Neural progenitor cell (in vitro differentiated cells): Measurements from ENCODE around the gene HLA-DMA. TPM values are rescaled to one million over a fixed set of nuclear protein-coding genes. Genes with fewer than 3 reads are reported as not detected.

ENCODE experiments used
- DNase-seq: peaks from one replicate; pipeline ENCODE4 v3.0.0-alpha.2; 2016; ENCODE audit warnings: low spot score
- H2AFZ ChIP-seq: fragments of 200-600 bp; sonication (generic); replicated peaks from 2 replicates; pipeline ENCODE4 v1.6.1; 2016; ENCODE audit warnings: antibody characterized with exemption
- H3F3A ChIP-seq: fragments of 200-600 bp; sonication (generic); 2 replicates; pipeline ENCODE4 v1.6.1; 2016; ENCODE audit warnings: antibody characterized with exemption, low read depth
- H3K27ac ChIP-seq: fragments of 200-600 bp; sonication (generic); 2 replicates; pipeline ENCODE4 v1.5.1; 2016; ENCODE audit warnings: mild to moderate bottlenecking
- H3K27me3 ChIP-seq: fragments of 200-600 bp; sonication (generic); 2 replicates; pipeline ENCODE4 v1.6.1; 2016; ENCODE audit warnings: mild to moderate bottlenecking, moderate library complexity
- H3K36me3 ChIP-seq: fragments of 200-600 bp; sonication (generic); 2 replicates; pipeline ENCODE4 v1.5.1; 2016
- H3K4me1 ChIP-seq: fragments of 200-600 bp; sonication (generic); 2 replicates; pipeline ENCODE4 v1.6.1; 2016; ENCODE audit warnings: mixed run types
- H3K4me2 ChIP-seq: fragments of 200-600 bp; sonication (generic); 2 replicates; pipeline ENCODE4 v1.6.1; 2016
- H3K4me3 ChIP-seq: fragments of 200-600 bp; sonication (generic); 2 replicates; pipeline ENCODE4 v1.5.1; 2016
- H3K79me2 ChIP-seq: fragments of 200-600 bp; sonication (generic); 2 replicates; pipeline ENCODE4 v1.6.1; 2016; ENCODE audit warnings: low read depth
- H3K9ac ChIP-seq: fragments of 200-600 bp; sonication (generic); 2 replicates; pipeline ENCODE4 v1.6.1; 2016
- H3K9me3 ChIP-seq: fragments of 200-600 bp; sonication (generic); 2 replicates; pipeline ENCODE4 v1.5.1; 2016; ENCODE audit warnings: low read depth
- H4K20me1 ChIP-seq: fragments of 200-600 bp; sonication (generic); 2 replicates; pipeline ENCODE4 v1.6.1; 2016; ENCODE audit warnings: low read depth
- H3K27ac Mint-ChIP-seq: 3 replicates; pipeline ENCODE4 v1.8.0; 2021; ENCODE audit warnings: mixed read lengths
- H3K27me3 Mint-ChIP-seq: 2 replicates; pipeline ENCODE4 v1.8.0; 2022; ENCODE audit warnings: low read depth, mild to moderate bottlenecking, inconsistent platforms, moderate library complexity, mixed read lengths; ENCODE audit not compliant: insufficient read depth
- H3K36me3 Mint-ChIP-seq: 3 replicates; pipeline ENCODE4 v1.8.0; 2021; ENCODE audit warnings: mixed read lengths
- H3K4me1 Mint-ChIP-seq: 3 replicates; pipeline ENCODE4 v1.8.0; 2021; ENCODE audit warnings: mixed read lengths
- H3K4me3 Mint-ChIP-seq: 3 replicates; pipeline ENCODE4 v1.8.0; 2021; ENCODE audit warnings: mild to moderate bottlenecking, moderate library complexity, mixed read lengths
- H3K9me3 Mint-ChIP-seq: 3 replicates; pipeline ENCODE4 v1.8.0; 2020; ENCODE audit warnings: mixed read lengths
- EZH2 ChIP-seq: fragments of 200-600 bp; sonication (generic); IDR thresholded peaks from 2 replicates; pipeline ENCODE4 v1.6.1; 2017; ENCODE audit warnings: antibody characterized with exemption, mild to moderate bottlenecking, moderate library complexity
- EZH2phosphoT487 ChIP-seq: fragments of 200-600 bp; sonication (generic); IDR thresholded peaks from 2 replicates; pipeline ENCODE4 v1.6.1; 2017; ENCODE audit warnings: antibody characterized with exemption
- total RNA-seq: library from RNA; depleted of rRNA; stranded (reverse); fragments of >200 nt; gene quantifications from 2 replicates; pipeline ENCODE4 v1.2.3, GENCODE V29; 2015; ENCODE audit warnings: low replicate concordance
- TF ChIP-seq, protein P1 (sequence below): fragments of 200-600 bp; sonication (generic); IDR thresholded peaks from 2 replicates; pipeline ENCODE4 v1.5.1; 2017; ENCODE audit warnings: antibody characterized with exemption, mild to moderate bottlenecking

The HLA-DMA gene
- total RNA-seq, 1 donor from 2014 or later, result 11.9 TPM

DNA sequence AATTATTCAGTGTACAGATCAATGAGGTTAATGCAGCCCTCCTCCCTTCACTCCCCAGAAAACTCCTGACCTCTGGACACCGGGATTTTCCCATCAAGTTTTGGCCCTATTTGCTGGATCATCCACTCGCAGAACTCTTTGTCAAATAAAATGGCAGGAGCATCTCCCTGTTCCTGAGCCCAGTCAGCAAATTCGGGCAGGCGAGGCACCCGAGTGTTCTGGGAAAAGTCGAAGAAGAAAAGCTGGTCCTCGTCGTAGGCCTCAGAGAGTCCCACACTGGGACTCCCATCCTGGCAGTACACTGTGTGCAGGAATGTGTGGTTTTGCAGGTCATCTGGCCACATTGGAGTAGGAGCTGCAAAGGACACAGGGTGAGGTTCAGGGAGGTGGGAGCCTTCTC is 2.4 kb downstream of the HLA-DMA start:
- Histone ChIP-seq H3K4me1 (no peaks in the 10 kb centered on the region), H4K20me1 (no peaks in the 10 kb centered on the region), H3K79me2 (no peaks in the 10 kb centered on the region), H3K27me3 (no peaks in the 10 kb centered on the region), H3F3A (no peaks in the 10 kb centered on the region), H3K4me3 (no peak overlapping the region), H2AFZ (no peak overlapping the region), H3K27ac (no peak overlapping the region), H3K9ac (no peak overlapping the region), H3K4me2 (no peak overlapping the region), H3K36me3 (no peaks in the 10 kb centered on the region), H3K9me3 (no peaks in the 10 kb centered on the region)
- H3K27me3 Mint-ChIP-seq, result peaks cover 12% of the 10 kb centered on the region
- H3K27ac Mint-ChIP-seq, result no peak overlapping the region
- no peak overlapping the region for H3K4me3 Mint-ChIP-seq
- peaks cover 3% of the 10 kb centered on the region for H3K9me3 Mint-ChIP-seq
- H3K4me1 Mint-ChIP-seq, result peaks cover 4% of the 10 kb centered on the region
- TF ChIP-seq EZH2 (no peak), EZH2phosphoT487 (no peak)
- TF ChIP-seq, protein P1, sequence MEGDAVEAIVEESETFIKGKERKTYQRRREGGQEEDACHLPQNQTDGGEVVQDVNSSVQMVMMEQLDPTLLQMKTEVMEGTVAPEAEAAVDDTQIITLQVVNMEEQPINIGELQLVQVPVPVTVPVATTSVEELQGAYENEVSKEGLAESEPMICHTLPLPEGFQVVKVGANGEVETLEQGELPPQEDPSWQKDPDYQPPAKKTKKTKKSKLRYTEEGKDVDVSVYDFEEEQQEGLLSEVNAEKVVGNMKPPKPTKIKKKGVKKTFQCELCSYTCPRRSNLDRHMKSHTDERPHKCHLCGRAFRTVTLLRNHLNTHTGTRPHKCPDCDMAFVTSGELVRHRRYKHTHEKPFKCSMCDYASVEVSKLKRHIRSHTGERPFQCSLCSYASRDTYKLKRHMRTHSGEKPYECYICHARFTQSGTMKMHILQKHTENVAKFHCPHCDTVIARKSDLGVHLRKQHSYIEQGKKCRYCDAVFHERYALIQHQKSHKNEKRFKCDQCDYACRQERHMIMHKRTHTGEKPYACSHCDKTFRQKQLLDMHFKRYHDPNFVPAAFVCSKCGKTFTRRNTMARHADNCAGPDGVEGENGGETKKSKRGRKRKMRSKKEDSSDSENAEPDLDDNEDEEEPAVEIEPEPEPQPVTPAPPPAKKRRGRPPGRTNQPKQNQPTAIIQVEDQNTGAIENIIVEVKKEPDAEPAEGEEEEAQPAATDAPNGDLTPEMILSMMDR, result no peak
- no peak for DNase-seq
- no peaks in the 10 kb centered on the region for H3K36me3 Mint-ChIP-seq

DNA sequence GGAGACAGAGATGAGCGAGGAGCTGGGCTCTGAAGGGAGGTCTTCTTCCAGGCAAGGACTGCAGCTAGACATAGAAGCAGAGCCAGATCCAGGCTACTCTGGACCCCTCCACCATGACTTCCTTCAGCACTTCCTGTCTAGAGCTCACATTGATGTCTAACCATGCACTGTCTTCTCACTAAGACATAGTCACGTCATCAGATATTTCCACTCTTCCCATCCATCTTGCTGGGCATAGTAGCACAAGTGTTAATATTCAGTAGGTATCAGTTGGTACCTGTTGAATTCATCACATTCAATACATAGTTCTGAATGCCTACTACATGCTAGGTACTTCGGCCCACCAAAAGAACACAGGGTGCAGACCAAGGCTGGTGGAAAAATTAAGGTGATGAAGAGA is 2.9 kb downstream of the HLA-DMA start:
- H3K4me3 ChIP-seq, result no peak overlapping the region
- no peaks in the 10 kb centered on the region for H3K9me3 ChIP-seq
- H3K4me2 ChIP-seq, result no peak overlapping the region
- Mint-ChIP-seq H3K27ac (no peak overlapping the region), H3K9me3 (peaks cover 4% of the 10 kb centered on the region), H3K4me3 (no peak overlapping the region), H3K4me1 (peaks cover 4% of the 10 kb centered on the region), H3K27me3 (peaks cover 12% of the 10 kb centered on the region), H3K36me3 (no peaks in the 10 kb centered on the region)
- no peak overlapping the region for H3K9ac ChIP-seq
- no peak overlapping the region for H2AFZ ChIP-seq
- H3K36me3 ChIP-seq, result no peaks in the 10 kb centered on the region
- no peak overlapping the region for H3K27ac ChIP-seq
- H4K20me1 ChIP-seq, result no peaks in the 10 kb centered on the region
- no peaks in the 10 kb centered on the region for H3K27me3 ChIP-seq
- DNase-seq, result no peak
- H3K4me1 ChIP-seq, result no peaks in the 10 kb centered on the region
- H3K79me2 ChIP-seq, result no peaks in the 10 kb centered on the region
- H3F3A ChIP-seq, result no peaks in the 10 kb centered on the region
- no peak for TF ChIP-seq EZH2phosphoT487
- TF ChIP-seq EZH2, result no peak
- TF ChIP-seq, protein P1, result no peak

- no peaks in the 10 kb centered on the region for H3K36me3 Mint-ChIP-seq
- peaks cover 12% of the 10 kb centered on the region for H3K27me3 Mint-ChIP-seq
Measured at GRCh38 chr6:32949113-32949512, 3.8 kb downstream of the HLA-DMA start.

More at GRCh38 chr6:32949113-32949512, 3.8 kb downstream of the HLA-DMA start:
- Histone ChIP-seq H3K79me2 (no peaks in the 10 kb centered on the region), H3K27me3 (no peaks in the 10 kb centered on the region), H3K4me2 (no peak overlapping the region), H3K36me3 (no peaks in the 10 kb centered on the region), H3K9me3 (no peaks in the 10 kb centered on the region), H3K9ac (no peak overlapping the region), H3F3A (no peaks in the 10 kb centered on the region), H4K20me1 (no peaks in the 10 kb centered on the region), H3K4me1 (no peaks in the 10 kb centered on the region), H3K4me3 (no peak overlapping the region), H3K27ac (no peak overlapping the region), H2AFZ (no peak overlapping the region)
- TF ChIP-seq EZH2phosphoT487, result no peak
- TF ChIP-seq, protein P1, result no peak
- no peak for TF ChIP-seq EZH2
- Mint-ChIP-seq H3K4me3 (peak overlapping the region; percentile 12), H3K27ac (no peak overlapping the region), H3K9me3 (peaks cover 8% of the 10 kb centered on the region), H3K4me1 (peaks cover 4% of the 10 kb centered on the region)
- DNase-seq, result no peak
